ENCODE data around the gene SEC14L3. TPM values are rescaled to one million over a fixed set of nuclear protein-coding genes. Genes with fewer than 3 reads are reported as not detected.
"Not testable (repeated sequence)": the region's sequence is repeated elsewhere in the genome, so short reads cannot be mapped to it uniquely, and the experiment has no call there.

The SEC14L3 gene
- polyA plus RNA-seq, 1 donor from 2014 or later: not detected

DNA sequence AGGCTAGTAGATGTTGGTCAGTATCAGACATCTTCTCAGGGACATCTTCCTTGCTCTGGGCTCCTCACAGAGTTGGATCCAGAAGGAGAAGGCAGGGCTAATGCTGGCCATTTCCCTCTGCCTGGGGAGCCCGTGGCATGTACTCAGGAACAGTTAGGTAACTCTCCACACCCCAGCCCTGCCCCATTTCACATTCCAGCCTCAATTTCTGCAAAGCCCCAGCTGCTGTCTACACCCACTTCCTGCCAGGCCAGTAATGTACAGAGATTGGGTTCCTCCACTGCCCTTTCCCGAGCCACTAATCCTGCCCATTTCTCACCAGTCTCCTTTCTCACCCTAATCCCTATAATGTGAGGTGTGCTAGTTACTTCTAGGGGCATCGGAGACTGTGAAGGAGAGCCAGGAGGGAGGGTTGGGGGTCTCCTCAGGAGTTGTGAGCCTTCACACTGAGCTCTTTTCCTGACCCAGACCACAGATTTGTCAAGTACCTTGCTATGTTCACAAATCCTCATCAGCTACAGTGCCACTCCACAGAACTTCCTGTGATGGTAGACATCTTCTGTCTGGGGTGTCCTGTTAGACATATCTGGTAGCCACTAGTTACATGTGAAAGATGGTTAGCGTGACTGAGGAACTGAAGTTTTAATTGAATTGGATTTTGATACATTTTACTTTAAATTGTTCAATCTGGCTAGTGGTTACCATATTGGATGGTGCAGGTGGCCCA, 1.3 kb upstream of the SEC14L3 start:
- no peaks in the 10 kb centered on the region for H3K4me1 Mint-ChIP-seq
- no peaks in the 10 kb centered on the region for H3K36me3 Mint-ChIP-seq
- peaks cover 18% of the 10 kb centered on the region for H3K27me3 Mint-ChIP-seq
- no peak overlapping the region for H3K4me3 Mint-ChIP-seq
- peaks cover 0 to 4% (median 0%) of the 10 kb centered on the region in 3 donors for H3K9me3 Mint-ChIP-seq
- H3K27ac Mint-ChIP-seq: peak overlapping the region in 1 of 3 donors; percentile 20

DNA sequence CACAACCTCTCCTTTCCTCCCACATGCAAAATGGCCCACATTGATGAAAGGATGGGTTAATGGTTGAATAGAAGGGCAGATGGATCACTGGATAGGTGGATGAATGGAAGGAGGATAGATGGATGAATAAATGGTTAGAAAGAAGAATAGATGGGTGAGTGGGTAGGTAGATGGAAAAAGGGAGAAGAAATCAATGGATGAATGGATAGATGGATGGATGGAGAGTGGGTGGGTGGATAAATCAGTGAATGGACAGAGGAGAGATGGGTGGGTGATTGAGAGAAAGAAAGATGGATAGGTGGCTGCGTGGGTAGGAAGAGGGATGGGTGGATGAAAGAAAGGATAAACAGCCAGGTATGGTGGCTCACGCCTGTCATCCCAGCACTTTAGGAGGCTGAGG, 1.2 kb downstream of the SEC14L3 start:
- H3K4me1 Mint-ChIP-seq: no peaks in the 10 kb centered on the region
- no peaks in the 10 kb centered on the region for H3K36me3 Mint-ChIP-seq
- H3K4me3 Mint-ChIP-seq: no peak overlapping the region
- peaks cover 0 to 4% (median 0%) of the 10 kb centered on the region in 3 donors for H3K9me3 Mint-ChIP-seq
- peaks cover 21% of the 10 kb centered on the region for H3K27me3 Mint-ChIP-seq
- no peak overlapping the region for H3K27ac Mint-ChIP-seq

DNA sequence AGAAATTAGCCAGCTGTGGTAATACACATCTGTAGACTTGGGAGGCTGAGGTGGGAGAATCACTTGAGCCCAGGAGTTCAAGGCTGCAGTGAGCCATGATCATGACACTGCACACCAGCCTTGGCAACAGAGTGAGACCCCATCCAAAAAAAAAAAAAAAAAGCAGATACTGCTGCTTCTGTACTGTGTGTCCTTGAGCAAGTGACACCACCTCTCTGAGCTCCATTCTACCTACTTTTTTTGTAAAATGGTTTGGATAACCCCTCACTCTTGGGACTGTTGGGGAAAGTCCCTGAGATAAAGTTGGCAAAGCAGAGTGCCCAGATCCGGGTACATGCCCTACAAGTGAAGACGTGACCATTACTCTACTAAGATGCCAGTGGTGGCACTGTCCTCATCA, 2.7 kb downstream of the SEC14L3 start:
- peaks cover 26% of the 10 kb centered on the region for H3K27me3 Mint-ChIP-seq
- no peak overlapping the region for H3K4me3 Mint-ChIP-seq
- no peaks in the 10 kb centered on the region for H3K4me1 Mint-ChIP-seq
- H3K27ac Mint-ChIP-seq: no peak overlapping the region
- H3K9me3 Mint-ChIP-seq: peaks cover 0 to 6% (median 0%) of the 10 kb centered on the region in 3 donors
- no peaks in the 10 kb centered on the region for H3K36me3 Mint-ChIP-seq

DNA sequence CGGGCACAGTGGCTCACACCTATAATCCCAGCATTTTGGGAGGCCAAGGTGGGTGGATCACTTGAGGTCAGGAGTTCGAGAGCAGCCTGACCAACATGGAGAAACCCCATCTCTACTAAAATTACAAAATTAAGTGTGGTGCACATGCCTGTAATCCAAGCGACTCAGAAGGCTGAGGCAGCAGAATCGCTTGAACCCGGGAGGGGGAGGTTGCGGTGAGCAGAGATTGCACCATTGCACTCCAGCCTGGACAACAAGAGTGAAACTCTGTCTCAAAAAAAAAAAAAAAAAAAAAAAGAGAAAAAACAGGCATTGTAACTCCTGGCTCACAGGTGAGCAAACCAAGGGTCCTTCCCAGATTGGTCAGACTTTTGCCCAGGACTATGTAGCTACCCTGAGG, 11.3 kb downstream of the SEC14L3 start:
- H3K27ac Mint-ChIP-seq, H3K9me3 Mint-ChIP-seq, H3K36me3 Mint-ChIP-seq, H3K4me1 Mint-ChIP-seq, H3K4me3 Mint-ChIP-seq: not testable (repeated sequence)
- peaks cover 16% of the 10 kb centered on the region for H3K27me3 Mint-ChIP-seq

DNA sequence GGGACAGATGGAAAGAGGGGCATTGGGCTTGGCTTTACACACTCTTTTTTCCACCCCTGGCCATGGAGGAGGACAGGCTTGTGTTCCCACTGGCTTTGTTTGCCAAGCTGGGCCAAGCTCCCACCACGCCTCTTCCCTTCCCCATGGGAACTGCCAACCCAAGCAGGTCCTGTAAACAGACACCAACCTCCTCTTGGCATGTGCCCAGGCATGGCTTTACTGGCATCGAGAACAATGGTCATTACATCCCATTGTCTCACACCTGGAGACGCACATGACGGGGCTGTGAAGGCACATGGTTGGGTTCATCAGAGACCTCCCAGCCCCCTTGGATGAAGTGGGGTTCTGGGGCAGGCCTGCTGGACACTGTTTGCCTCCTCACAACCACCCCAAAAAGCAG, 11.7 kb downstream of the SEC14L3 start:
- no peak overlapping the region for H3K4me3 Mint-ChIP-seq
- no peak overlapping the region for H3K27ac Mint-ChIP-seq
- H3K4me1 Mint-ChIP-seq: no peaks in the 10 kb centered on the region

DNA sequence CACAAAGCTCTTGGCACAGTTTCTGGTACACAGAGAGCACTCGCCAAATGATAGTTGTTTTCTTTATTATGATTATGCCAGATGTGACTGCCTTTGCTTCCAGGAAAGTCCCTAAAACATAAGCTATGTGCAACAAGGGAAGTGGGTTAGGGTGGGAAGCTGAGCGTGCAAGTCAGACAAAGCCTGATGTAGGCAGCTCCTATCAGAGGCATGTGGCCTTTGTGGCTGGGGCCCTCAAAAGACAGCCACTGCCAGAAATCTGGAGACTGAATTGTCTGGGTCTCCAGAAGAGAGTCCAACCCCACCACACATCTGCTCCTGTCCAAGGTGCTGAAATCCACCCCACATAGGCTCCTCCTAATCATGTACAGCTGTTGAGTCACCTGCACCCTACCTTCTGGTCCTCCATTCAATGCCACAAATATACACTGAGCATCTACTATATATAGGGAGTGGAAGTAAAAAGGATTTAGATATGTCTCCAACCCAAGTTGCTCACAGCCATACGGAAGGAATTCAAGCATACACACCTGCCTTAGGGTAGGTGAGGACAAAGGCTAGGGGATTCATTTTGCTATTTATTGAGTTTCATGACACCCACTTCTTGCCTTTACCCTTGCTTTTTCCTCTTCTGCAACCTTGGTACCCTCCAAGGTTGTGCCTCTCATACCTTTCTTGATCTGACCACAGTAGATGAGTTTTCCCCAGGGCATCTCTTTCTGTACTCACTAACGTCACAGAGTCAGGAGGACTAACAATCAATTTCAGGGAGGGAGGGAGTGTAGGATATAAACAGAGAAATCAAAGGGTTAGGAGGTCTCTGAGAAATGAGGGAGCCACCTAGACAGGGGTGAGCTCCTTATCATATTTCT, 12.4 kb downstream of the SEC14L3 start:
- no peaks in the 10 kb centered on the region for H3K4me1 Mint-ChIP-seq
- no peaks in the 10 kb centered on the region for H3K36me3 Mint-ChIP-seq
- no peak overlapping the region for H3K27ac Mint-ChIP-seq
- no peak overlapping the region for H3K4me3 Mint-ChIP-seq
- peaks cover 2 to 7% (median 3%) of the 10 kb centered on the region in 3 donors for H3K9me3 Mint-ChIP-seq
- peaks cover 11% of the 10 kb centered on the region for H3K27me3 Mint-ChIP-seq

More for the DNA sequence above, 11.7 kb downstream of the SEC14L3 start:
- Mint-ChIP-seq H3K27me3 (peaks cover 15% of the 10 kb centered on the region), H3K9me3 (peaks cover 2 to 7% (median 3%) of the 10 kb centered on the region in 3 donors), H3K36me3 (no peaks in the 10 kb centered on the region)

DNA sequence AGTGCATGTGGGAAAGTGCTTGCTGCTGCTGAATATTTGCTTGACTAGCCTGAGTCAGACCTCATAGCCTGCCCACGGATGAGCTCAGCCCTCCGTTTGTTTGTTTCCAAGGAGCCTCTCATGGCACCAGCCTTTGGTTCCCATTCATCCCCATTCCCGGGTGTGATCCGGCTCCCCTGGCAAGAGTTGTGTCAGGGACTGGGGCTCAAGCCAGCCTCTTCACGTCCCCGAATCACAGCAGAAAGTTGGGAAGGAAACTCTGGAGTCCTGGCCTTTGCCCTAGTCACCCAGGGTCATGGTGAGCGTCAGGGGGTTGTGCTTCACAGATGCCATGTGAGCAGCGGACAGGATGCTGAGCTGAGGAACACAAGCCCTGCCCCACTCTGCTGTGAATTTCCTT, 13.8 kb downstream of the SEC14L3 start:
- Mint-ChIP-seq H3K27ac (peak overlapping the region in 1 of 3 donors; percentile 31), H3K27me3 (peaks cover 13% of the 10 kb centered on the region), H3K4me3 (no peak overlapping the region), H3K9me3 (peaks cover 2 to 7% (median 3%) of the 10 kb centered on the region in 3 donors), H3K36me3 (no peaks in the 10 kb centered on the region), H3K4me1 (no peaks in the 10 kb centered on the region)

DNA sequence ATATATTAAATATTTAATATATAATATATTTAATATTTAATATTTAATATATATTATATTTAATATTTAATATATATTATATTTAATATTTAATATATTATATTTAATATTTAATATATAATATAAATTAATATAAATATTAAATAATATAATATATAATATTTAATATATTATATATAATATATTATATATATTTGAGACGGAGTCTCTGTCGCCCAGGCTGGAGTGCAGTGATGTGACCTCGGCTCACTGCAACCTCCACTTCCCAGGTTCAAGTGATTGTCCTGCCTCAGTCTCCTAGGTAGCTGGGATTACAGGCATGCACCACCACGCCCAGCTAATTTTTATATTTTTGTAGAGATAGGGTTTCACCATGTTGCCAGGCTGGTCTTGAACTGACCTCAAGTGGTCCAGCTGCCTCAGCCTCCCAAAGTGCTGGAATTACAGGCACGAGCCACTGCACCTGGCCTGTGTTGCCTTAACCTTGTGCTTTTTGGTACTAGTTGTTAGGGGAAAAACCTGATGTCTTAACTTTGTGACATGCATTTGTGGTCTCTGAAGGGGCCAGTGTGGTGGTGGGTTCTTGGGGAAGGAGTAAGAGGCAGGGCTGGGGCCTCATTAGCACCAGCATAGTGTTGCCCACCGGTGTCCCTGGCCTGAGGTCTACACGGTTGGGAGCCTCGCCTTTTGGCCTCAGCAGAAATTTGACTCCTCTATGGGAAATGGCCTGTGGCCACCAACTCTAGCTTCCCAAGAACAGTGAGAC, 16.6 kb downstream of the SEC14L3 start:
- peaks cover 26% of the 10 kb centered on the region for H3K27me3 Mint-ChIP-seq
- no peak overlapping the region for H3K27ac Mint-ChIP-seq
- H3K9me3 Mint-ChIP-seq: peaks cover 2 to 9% (median 3%) of the 10 kb centered on the region in 3 donors
- no peaks in the 10 kb centered on the region for H3K36me3 Mint-ChIP-seq
- H3K4me1 Mint-ChIP-seq: no peaks in the 10 kb centered on the region
- H3K4me3 Mint-ChIP-seq: no peak overlapping the region

DNA sequence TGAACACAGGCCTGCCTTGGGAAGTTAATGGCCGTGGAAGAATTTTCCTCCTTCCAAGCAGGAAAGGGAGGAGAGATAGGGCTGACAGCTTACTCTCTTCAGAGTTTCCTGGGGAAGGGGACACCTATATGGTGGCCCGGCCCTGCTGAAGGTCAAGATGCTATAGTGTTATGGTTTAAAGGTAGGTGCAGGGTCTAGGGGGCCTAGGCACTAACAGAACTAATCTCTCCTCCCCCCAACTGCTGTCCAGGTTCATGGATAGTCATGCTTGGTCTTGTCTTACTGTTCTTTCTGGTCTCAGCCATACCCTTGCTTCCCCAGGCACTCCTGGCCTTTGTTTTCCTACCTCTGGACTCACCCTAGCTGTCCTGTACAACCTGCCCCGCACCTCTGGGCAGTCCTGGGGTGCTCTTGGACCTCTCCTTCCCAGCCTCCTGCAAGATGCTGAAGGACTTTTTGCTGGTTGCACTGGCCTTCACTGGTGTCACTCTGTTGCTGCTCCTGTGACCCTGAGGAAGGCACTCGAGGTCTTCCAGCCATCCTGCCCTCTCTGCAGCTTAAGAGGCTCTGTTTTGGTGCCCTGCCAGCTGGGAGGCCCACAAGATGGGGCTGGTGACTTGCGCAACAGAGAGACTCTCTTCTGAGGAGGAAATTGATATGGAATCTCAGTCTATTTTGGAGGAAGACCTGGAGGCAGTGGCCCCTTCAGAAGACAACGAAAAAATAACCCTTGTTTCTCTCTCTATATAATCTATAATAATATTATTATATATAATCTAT, 17.9 kb downstream of the SEC14L3 start:
- Mint-ChIP-seq H3K4me1 (no peaks in the 10 kb centered on the region), H3K4me3 (no peak overlapping the region), H3K27me3 (peaks cover 20% of the 10 kb centered on the region), H3K36me3 (no peaks in the 10 kb centered on the region), H3K9me3 (peaks cover 0 to 5% (median 2%) of the 10 kb centered on the region in 3 donors), H3K27ac (peak overlapping the region in 1 of 3 donors; percentile 57)

DNA sequence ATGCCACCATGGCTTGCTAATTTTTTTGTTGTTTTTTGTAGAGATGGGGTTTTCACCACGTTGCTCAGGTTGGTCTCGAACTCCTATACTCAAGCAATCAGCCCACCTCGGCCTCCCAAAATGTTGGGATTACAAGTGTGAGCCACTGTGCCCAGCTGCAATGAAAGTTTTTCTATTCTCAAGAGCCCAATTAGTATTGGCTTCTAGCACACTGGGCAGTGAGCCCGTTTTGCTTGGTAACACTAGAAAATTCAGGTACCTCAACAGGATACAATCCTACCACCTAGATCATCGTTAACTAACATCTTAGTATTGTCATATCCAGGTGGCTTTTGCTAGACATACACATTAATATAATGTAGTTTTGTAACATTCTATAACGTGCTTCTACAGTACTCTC, 19.0 kb downstream of the SEC14L3 start:
- Mint-ChIP-seq H3K36me3 (no peaks in the 10 kb centered on the region), H3K9me3 (peaks cover 0 to 5% (median 2%) of the 10 kb centered on the region in 3 donors), H3K27ac (no peak overlapping the region), H3K27me3 (peaks cover 18% of the 10 kb centered on the region), H3K4me1 (no peaks in the 10 kb centered on the region), H3K4me3 (no peak overlapping the region)

DNA sequence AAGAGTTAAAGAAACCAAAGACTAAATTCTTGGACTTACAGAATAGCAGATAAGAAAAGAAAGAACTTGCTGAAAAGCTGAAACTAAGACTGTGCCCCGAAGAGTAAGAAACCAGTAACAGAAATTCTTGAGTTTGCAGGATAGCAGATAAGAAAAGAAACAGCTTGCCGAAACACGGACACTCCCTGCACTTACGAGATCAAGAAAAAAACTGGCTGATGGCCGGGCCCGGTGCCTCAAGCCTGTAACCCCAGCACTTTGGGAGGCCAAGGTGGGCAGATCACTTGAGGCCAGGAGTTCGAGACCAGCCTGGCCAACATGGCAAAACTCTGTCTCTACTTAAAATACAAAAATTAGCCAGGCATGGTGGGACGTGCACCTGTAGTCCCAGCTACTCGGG, 20.3 kb downstream of the SEC14L3 start:
- not testable (repeated sequence) for H3K9me3 Mint-ChIP-seq, H3K4me3 Mint-ChIP-seq
- peaks cover 21% of the 10 kb centered on the region for H3K27me3 Mint-ChIP-seq

DNA sequence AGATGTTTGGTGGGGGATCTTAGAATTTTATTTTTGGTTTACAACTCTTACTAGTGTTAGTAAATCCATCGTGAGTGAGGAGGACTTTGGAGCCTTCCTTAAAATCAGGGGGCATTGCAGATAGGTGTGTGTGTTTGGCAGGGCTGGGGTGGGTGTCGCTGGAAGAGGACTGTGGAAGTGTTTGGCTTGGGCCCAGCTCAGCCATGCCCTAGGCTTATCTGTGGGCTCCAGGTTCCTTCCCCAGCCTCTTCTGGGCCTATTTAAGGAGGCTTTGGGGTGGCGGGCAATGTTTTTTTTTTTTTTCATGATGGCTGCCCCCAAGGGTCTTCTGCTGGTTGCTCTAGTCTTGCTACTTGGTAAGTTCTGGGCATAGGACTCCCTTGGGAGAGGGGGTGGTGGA, 24.2 kb downstream of the SEC14L3 start:
- Mint-ChIP-seq H3K4me3 (no peak overlapping the region), H3K27ac (no peak overlapping the region), H3K36me3 (peaks cover 3% of the 10 kb centered on the region), H3K27me3 (peaks cover 36% of the 10 kb centered on the region), H3K4me1 (peaks cover 0 to 5% (median 2%) of the 10 kb centered on the region in 3 donors), H3K9me3 (peaks cover 0 to 6% (median 4%) of the 10 kb centered on the region in 3 donors)

More for the DNA sequence above, 20.3 kb downstream of the SEC14L3 start:
- not testable (repeated sequence) for H3K27ac Mint-ChIP-seq, H3K4me1 Mint-ChIP-seq, H3K36me3 Mint-ChIP-seq

DNA sequence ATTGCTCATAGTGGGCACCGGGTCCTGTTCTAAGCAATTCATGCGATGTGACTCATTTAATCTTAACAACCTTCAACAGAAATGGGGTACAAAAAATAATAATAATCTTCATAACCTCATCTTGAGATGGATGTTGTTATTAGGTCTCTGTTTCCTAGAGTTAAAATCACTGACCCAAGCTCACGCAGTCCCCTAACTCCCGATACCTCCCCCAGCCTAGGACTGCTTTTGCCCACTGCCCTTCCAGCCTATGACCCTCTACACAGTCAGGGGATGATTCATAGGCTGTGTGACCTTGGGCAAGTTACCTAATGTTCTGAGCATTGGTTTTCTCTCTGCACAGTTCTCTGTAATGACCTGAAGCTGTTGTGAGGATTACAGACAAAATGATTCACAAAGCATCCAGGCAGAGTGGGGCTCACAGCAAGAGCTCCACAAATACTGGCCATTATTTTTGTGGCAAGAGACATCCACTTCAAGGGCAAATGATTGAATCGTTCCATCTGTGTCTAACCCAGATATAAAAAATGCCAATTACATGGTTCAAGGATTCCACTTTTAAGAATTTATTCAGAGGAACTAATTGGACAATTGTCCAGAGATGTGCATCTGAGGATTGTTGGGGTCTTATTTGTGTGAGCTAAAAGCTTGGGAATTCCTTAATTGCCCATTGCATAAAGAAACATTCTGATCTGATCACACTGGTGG, 26.2 kb downstream of the SEC14L3 start:
- peaks cover 3% of the 10 kb centered on the region for H3K36me3 Mint-ChIP-seq
- peaks cover 7 to 9% (median 8%) of the 10 kb centered on the region in 3 donors for H3K9me3 Mint-ChIP-seq
- H3K27me3 Mint-ChIP-seq: peaks cover 43% of the 10 kb centered on the region
- H3K27ac Mint-ChIP-seq: peak overlapping the region in 1 of 3 donors; percentile 12
- H3K4me1 Mint-ChIP-seq: peaks cover 5 to 12% (median 5%) of the 10 kb centered on the region in 3 donors
- H3K4me3 Mint-ChIP-seq: no peak overlapping the region
